Activated naive CD8-positive, alpha-beta T cell treated with anti-CD3 and anti-CD28 coated beads, Interleukin-2, amount 50 U/mL, for 24 hours (primary cell): Measurements from ENCODE around the gene TMEM214.

Experiments
- ATAC-seq: fragments of 150-1000 bp; cut with Tn5 transposase; one replicate; pipeline ENCODE4 v1.10.0; 2021
- DNase-seq: peaks from one replicate; pipeline ENCODE4 v3.0.0; 2021
- H3K27ac Mint-ChIP-seq: one replicate; pipeline ENCODE4 v1.8.0; 2021; ENCODE audit warnings: mild to moderate bottlenecking, mixed read lengths
- H3K27me3 Mint-ChIP-seq: one replicate; pipeline ENCODE4 v1.8.0; 2021; ENCODE audit warnings: mixed read lengths
- H3K36me3 Mint-ChIP-seq: one replicate; pipeline ENCODE4 v1.8.0; 2021; ENCODE audit warnings: low read depth, mixed read lengths
- H3K4me1 Mint-ChIP-seq: one replicate; pipeline ENCODE4 v1.8.0; 2021; ENCODE audit warnings: mixed read lengths
- H3K4me3 Mint-ChIP-seq: one replicate; pipeline ENCODE4 v1.8.0; 2021; ENCODE audit warnings: mild to moderate bottlenecking, moderate library complexity, mixed read lengths
- H3K9me3 Mint-ChIP-seq: one replicate; pipeline ENCODE4 v1.8.0; 2021; ENCODE audit warnings: mixed read lengths

Gene TMEM214

DNA sequence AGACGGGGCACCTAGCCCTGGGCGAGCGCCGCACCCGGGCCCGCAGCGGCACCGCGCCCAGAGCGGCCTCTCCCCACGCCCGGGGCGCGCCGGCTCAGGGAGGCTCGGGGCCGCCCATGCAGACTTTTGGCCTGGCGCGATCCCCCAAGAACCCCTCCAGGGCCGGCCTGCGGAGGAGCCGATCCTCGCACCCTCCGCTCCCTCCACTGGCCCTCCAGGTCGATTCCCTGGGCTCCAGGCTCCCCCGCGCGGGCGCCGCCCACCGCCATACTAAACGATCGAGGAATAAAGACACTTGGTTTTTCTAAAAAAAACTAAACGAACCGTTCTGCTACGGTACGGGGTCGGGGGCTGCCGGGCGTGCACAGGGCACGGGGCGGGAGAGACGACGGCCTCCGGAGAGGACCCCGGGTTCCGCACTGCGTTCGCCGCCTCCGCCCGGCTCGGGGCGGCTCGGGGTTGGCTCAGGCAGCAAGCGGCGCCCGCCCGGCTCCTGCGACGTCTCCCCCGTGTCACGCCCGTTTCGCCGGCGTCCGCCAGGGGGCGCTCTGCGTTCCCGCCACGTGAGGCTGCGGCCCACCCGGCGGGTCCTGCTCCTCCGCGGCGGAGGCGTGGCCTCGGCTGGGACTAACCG is 53.4 kb downstream of the TMEM214 start:
- Mint-ChIP-seq H3K36me3 (no peaks in the 10 kb centered on the region), H3K4me1 (peaks cover 27% of the 10 kb centered on the region), H3K4me3 (peak overlapping the region; percentile 80), H3K9me3 (no peaks in the 10 kb centered on the region), H3K27me3 (no peaks in the 10 kb centered on the region), H3K27ac (peak overlapping the region; percentile 71)
- ATAC-seq = peak; percentile 93
- DNase-seq = peak; percentile 99

DNA sequence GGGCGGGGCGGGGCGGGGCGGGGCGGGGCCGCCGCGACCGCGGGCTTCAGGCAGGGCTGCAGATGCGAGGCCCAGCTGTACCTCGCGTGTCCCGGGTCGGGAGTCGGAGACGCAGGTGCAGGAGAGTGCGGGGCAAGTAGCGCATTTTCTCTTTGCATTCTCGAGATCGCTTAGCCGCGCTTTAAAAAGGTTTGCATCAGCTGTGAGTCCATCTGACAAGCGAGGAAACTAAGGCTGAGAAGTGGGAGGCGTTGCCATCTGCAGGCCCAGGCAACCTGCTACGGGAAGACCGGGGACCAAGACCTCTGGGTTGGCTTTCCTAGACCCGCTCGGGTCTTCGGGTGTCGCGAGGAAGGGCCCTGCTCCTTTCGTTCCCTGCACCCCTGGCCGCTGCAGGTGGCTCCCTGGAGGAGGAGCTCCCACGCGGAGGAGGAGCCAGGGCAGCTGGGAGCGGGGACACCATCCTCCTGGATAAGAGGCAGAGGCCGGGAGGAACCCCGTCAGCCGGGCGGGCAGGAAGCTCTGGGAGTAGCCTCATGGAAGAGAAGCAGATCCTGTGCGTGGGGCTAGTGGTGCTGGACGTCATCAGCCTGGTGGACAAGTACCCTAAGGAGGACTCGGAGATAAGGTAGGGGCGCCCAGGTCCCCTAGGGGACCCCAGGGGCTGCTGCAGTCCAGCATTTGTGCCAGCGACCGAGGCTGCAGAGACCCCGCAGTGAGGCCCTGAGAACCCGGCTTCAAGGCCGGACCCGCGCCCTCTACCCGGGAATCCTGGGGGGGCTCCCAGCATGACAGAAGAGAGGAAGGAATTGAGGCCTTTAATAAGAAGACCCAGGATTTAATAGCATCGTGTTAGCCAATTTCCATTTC is 54.2 kb downstream of the TMEM214 start, which contains the start of gene KHK:
Gene KHK (plus strand): TSS at position 49 of the 870 bp plus-strand sequence. CDS start 488 bp downstream, at position 537.
- Mint-ChIP-seq H3K4me3 (peak within 1 kb of the TSS; percentile 80), H3K9me3 (no peaks in the 10 kb centered on the region), H3K4me1 (peaks cover 20% of the 10 kb centered on the region), H3K27ac (peak within 1 kb of the TSS; percentile 71), H3K36me3 (no peaks in the 10 kb centered on the region), H3K27me3 (no peaks in the 10 kb centered on the region)
- peak; percentile 1 for ATAC-seq
- DNase-seq = peak; percentile 30

DNA sequence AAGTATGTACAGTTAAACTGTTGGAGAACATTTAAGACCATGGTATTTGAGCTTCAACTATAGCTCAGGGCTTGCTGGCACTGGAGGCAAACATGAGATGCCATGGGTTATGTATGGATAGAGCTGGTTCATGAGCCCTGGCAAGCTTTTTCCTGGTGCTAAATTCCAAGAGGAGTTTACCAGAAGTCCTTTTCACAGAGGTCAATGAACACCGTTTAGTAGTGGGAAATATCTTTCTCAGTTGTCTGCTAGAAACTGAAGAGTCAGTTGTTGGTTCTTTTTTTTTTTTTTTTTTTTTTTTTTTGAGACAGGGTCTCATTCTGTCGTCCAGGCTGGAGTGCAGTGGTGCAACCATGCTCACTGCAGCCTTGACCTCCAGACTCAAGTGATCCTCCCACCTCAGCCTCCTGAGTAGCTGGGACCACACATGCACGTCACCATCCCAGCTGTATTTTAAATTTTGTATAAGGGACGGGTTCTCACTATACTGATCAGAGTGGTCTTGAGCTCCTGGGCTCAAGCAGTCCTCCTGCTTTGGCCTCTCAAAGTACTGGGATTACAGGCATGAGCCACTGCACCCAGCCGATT is 55.2 kb downstream of the TMEM214 start:
- Mint-ChIP-seq H3K4me3 (peak overlapping the region; percentile 80), H3K27ac (no peak overlapping the region), H3K36me3 (no peaks in the 10 kb centered on the region), H3K4me1 (peaks cover 20% of the 10 kb centered on the region), H3K9me3 (no peaks in the 10 kb centered on the region), H3K27me3 (no peaks in the 10 kb centered on the region)
- ATAC-seq = no peak
- DNase-seq = no peak

DNA sequence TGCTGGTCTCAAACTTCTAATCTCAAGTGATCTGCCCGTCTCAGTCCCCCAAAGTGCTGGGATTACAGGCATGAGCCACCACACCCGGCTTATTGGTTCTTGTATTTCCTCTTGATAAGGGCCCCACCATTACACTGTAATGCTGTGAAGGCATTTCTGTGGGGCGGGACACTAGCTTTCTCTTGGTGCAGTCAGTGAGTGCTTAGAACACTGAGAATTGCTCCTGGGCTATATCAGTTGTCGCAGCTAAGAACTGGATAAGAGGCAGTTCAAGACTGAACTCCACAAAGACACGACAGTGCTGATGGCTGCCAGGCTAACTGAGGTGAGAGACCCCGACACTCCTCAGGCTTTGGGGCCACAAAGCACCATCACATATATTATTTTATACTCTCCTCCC is 55.9 kb downstream of the TMEM214 start:
- Mint-ChIP-seq H3K4me1 (peaks cover 20% of the 10 kb centered on the region), H3K9me3 (no peaks in the 10 kb centered on the region), H3K27ac (no peak overlapping the region), H3K4me3 (no peak overlapping the region), H3K27me3 (no peaks in the 10 kb centered on the region), H3K36me3 (no peaks in the 10 kb centered on the region)
- DNase-seq (no peak), ATAC-seq (no peak)

DNA sequence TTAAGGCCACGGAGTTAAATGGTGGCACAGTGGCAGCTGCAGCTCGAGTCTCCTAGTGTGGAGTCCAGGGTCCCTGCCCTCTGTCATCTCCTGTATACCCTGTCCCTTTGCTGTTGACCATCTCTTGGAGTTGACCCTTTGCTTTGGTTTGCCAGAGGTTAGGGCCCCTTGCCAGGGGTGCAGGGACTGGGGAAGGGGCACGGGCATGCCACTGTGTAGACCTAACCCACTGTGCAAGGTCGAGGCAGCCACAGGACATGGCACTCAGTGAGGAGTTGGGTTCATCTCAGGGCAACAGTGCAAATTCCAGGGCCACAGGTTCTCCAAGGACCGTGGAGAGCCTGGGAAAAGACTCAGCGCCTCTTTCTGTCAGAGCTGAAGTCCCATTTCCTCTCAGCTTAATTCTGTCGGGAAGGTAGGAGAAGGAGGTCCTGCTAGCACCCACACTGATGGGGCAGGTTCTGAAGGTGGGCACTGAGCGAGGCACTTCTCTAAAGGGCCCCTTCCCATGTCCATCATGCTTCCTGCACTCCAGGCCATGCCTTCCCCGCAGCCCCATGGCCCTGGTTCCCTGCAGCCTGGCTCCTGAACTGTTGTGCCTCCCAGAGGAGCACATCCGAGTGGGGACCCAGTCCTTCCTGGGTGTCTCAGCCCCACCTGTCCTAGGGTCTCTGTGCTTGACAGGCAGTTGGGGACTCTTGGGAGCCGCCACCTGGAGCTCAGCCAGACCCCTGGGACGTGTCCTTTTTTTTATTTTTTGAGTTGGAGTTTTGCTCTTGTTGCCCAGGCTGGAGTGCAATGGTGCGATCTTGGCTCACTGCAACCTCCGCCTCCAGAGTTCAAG is 56.6 kb downstream of the TMEM214 start:
- H3K27ac Mint-ChIP-seq = no peak overlapping the region
- no peak for ATAC-seq
- peaks cover 20% of the 10 kb centered on the region for H3K4me1 Mint-ChIP-seq
- H3K27me3 Mint-ChIP-seq = no peaks in the 10 kb centered on the region
- H3K4me3 Mint-ChIP-seq = no peak overlapping the region
- no peaks in the 10 kb centered on the region for H3K36me3 Mint-ChIP-seq
- H3K9me3 Mint-ChIP-seq = no peaks in the 10 kb centered on the region
- DNase-seq = no peak
